ENCODE measurements around the gene RHOF. TPM values are rescaled to one million over a fixed set of nuclear protein-coding genes. Genes with fewer than 3 reads are reported as not detected.
"Not testable (repeated sequence)": the region's sequence is repeated elsewhere in the genome, so short reads cannot be mapped to it uniquely, and the experiment has no call there.

Gene RHOF
- total RNA-seq, 1 experiment from 2014 or later = 19.1 TPM

GRCh38 chr12:121793838-121794533, 498 bp upstream of the RHOF start:
- DNase-seq (ENCODE audit: low read depth) = peak; percentile 96

- no peak for DNase-seq (ENCODE audit: low read depth)
Observed at GRCh38 chr12:121792607-121793439, 665 bp downstream of the RHOF start.

GRCh38 chr12:121791671-121792551, 1.6 kb downstream of the RHOF start:
- DNase-seq (ENCODE audit: low read depth) = no peak

- DNase-seq (ENCODE audit: low read depth) = not testable (repeated sequence)
Observed at GRCh38 chr12:121790785-121791184, 2.7 kb downstream of the RHOF start.

- DNase-seq (ENCODE audit: low read depth) = peak; percentile 86
Observed at GRCh38 chr12:121789800-121790728, 3.4 kb downstream of the RHOF start.

GRCh38 chr12:121789233-121789781, 4.2 kb downstream of the RHOF start:
- DNase-seq (ENCODE audit: low read depth) = no peak

- no peak for DNase-seq (ENCODE audit: low read depth)
Observed at GRCh38 chr12:121788176-121788818, 5.2 kb downstream of the RHOF start.

- no peak for DNase-seq (ENCODE audit: low read depth)
Observed at GRCh38 chr12:121787063-121788025, 6.1 kb downstream of the RHOF start.

- DNase-seq (ENCODE audit: low read depth) = peak; percentile 97
Observed at GRCh38 chr12:121786440-121786825, 7.1 kb downstream of the RHOF start.

GRCh38 chr12:121784460-121784859, 9.0 kb downstream of the RHOF start:
- peak; percentile 94 for DNase-seq (ENCODE audit: low read depth)

GRCh38 chr12:121783766-121784165, 9.7 kb downstream of the RHOF start:
- peak; percentile 92 for DNase-seq (ENCODE audit: low read depth)

- peak; percentile 63 for DNase-seq (ENCODE audit: low read depth)
Observed at GRCh38 chr12:121781998-121782979, 11.2 kb downstream of the RHOF start.

- DNase-seq (ENCODE audit: low read depth) = no peak
Observed at GRCh38 chr12:121781484-121781997, 11.9 kb downstream of the RHOF start.

- no peak for DNase-seq (ENCODE audit: low read depth)
Observed at GRCh38 chr12:121780429-121780828, 13.1 kb downstream of the RHOF start.

- DNase-seq (ENCODE audit: low read depth) = no peak
Observed at GRCh38 chr12:121779422-121779895, 14.0 kb downstream of the RHOF start.

- DNase-seq (ENCODE audit: low read depth) = no peak
Observed at GRCh38 chr12:121778567-121779421, 14.7 kb downstream of the RHOF start.

Measured in Daoy (cell line).